AG10803 (cell line): ENCODE results near the gene NMB.

Experiments used
- DNase-seq: peaks from one replicate; pipeline ENCODE4 v3.0.0; 2010; ENCODE audit warnings: low read depth
- H3K4me3 ChIP-seq: 2 replicates; pipeline ENCODE4 v1.5.1; 2011; ENCODE audit warnings: mild to moderate bottlenecking, low read length, control low read depth
- TF ChIP-seq, protein P1 (sequence below): conservative IDR thresholded peaks from 2 replicates; pipeline ENCODE4 v1.5.1; 2011; ENCODE audit warnings: mild to moderate bottlenecking, low read length, control low read depth, inconsistent platforms

NMB gene

DNA sequence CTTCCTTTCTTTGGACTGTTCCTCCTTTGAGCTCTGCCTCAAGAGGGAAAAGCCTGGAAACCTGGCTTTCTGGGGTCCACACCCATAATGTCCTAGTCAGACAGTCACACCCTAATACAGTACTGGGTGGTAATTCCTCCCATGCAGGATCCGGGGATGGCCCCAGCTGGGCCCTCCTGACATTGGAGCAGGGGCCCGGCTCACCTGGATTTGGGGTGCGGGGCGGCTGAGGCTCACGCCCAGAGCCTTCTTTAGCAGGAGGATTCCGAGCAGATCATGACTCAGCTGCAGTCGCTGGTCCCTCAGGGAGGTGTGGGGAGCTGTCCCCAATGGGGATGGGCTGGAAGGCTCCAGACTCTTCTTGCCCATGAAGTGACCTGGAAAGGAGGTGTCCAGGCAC, 1.0 kb downstream of the NMB start:
- H3K4me3 ChIP-seq: no peak overlapping the region
- TF ChIP-seq, protein P1, sequence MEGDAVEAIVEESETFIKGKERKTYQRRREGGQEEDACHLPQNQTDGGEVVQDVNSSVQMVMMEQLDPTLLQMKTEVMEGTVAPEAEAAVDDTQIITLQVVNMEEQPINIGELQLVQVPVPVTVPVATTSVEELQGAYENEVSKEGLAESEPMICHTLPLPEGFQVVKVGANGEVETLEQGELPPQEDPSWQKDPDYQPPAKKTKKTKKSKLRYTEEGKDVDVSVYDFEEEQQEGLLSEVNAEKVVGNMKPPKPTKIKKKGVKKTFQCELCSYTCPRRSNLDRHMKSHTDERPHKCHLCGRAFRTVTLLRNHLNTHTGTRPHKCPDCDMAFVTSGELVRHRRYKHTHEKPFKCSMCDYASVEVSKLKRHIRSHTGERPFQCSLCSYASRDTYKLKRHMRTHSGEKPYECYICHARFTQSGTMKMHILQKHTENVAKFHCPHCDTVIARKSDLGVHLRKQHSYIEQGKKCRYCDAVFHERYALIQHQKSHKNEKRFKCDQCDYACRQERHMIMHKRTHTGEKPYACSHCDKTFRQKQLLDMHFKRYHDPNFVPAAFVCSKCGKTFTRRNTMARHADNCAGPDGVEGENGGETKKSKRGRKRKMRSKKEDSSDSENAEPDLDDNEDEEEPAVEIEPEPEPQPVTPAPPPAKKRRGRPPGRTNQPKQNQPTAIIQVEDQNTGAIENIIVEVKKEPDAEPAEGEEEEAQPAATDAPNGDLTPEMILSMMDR: no peak
- no peak for DNase-seq

DNA sequence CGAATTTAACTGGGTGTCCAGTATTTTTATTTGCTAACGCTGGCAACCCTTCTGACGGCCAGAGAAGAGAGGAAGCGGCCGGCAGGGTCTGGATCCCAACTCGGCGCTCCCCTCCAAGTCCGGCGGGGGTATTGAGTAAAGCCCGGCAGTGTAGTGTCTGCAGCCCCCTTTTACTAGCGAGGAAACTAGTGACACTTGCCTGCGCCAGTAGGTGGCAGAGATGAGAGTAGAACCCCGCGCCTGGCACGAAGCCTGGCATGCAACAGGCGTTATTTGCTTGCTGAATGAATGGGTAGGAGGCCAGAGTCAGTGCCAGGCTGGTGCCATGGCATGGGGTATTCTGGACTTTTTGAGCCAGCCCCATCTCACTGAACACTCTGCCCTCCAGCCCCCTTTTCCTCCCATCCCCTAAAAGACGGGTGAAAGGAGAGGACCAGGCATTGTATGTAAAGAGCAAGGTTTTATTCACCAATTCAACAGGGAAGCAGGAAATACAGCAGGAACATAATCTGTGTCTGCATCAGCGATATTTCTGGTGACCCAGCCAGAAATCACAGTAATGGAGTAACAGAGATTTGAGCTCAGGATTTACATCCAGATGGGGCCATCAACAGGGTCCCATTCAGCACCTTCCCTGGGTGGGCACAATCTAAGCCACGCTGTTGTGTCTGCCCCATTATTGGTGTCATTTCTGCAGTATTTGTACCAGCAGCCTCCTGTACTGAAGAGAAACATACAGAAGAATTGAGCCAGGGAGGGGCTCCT, 3.1 kb downstream of the NMB start:
- TF ChIP-seq, protein P1: peak; percentile 79
- peak overlapping the region; percentile 99 for H3K4me3 ChIP-seq
- DNase-seq: peak; percentile 84

DNA sequence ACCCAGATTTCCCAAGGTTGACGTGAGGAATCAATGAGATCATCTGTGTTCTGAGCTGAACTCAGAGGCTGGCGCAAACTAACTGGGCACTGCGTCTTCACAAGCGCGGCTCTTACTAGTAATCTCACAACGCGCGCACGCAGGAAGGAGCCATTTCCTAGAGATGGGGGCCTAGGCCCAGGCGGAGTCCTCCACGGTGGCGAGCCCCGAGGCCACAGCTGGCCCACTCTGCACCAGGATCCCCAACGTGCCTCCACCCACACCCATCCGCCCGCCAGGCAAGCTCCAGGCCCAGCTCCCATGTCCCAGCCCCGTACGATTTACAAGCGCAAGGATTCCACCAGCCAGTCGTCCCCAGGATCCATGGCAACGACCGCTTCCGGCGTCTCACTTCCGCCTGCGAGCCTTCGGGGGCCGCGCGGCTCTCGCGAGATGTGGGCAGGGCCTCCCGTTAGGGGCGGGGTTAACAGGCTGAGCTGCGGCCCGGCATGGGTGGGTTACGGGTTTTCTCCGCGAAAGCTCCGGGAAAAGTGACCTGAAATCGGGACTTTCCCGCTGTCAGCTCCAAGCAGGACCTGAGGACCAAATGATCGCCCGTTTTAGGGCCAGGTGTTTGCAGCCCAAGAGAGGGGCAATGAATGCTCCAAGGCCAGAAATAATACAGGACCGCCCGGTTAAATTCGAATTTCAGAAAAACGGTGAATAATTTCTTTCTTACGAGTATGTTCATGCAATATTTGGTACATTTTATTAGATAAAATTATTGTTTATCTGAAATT, 3.9 kb downstream of the NMB start, which contains the start of gene WDR73:
TSS of gene WDR73 (minus strand) at position 374 of the 779 bp plus-strand sequence. CDS start at position 365, 9 bp downstream.
- H3K4me3 ChIP-seq: peak within 1 kb of the TSS; percentile 99
- TF ChIP-seq, protein P1: no peak
- DNase-seq: peak; percentile 91

DNA sequence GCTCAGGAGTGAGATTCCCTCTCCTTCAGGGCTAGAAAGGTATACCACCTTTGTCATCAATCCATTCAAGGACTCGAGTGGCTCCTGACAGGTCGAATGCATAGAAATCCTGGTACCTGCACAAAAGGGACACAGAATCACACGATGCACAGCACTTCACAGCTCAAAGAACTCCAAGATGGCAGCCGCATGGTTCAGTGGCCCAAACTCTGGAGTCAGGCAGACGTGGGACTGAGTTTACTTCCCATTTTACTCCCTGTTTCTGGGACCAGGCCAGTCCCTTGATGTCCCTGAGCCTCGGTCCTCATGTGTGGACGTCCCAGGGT, 4.5 kb downstream of the NMB start:
- DNase-seq: no peak
- TF ChIP-seq, protein P1: no peak
- peak overlapping the region; percentile 99 for H3K4me3 ChIP-seq

DNA sequence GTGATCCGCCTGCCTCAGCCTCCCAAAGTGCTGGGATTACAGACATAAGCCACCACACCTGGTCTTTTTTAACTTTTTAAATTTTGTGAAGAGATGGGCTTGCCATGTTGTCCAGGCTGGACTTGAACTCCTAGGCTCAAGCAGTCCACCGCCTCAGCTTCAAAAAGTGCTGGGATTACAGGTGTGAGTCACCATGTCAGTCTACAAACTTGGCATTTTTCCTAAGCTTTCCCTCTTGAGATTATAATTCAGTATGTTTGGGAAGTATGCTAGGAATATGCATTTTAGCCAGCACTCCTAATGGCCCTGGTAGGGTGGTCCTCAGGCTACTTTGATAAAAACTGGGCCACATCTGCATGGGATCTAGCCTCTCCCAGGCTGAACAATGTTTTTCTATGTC, 8.3 kb downstream of the NMB start:
- no peak overlapping the region for H3K4me3 ChIP-seq
- no peak for DNase-seq
- TF ChIP-seq, protein P1: no peak

DNA sequence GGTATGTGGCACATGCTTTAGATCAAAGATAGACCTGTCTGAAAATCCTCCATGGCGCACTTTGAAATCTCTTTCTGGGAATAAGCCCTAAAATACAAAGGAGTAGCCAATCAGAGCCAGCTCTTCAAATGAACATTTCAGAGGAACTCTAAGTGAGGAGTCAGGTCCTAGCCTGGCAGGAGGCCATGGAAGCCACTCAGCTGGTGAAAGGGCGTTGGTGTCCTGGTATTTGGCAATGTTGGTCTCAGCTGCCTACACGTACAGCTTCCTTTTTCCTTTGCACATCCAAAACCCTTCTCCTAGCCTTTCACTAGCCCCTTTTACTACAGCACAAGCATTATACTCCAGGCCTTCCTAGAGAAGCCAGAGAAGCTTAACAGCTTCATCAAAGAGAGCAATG, 9.5 kb downstream of the NMB start:
- peak; percentile 47 for DNase-seq
- H3K4me3 ChIP-seq: no peak overlapping the region
- TF ChIP-seq, protein P1: no peak

DNA sequence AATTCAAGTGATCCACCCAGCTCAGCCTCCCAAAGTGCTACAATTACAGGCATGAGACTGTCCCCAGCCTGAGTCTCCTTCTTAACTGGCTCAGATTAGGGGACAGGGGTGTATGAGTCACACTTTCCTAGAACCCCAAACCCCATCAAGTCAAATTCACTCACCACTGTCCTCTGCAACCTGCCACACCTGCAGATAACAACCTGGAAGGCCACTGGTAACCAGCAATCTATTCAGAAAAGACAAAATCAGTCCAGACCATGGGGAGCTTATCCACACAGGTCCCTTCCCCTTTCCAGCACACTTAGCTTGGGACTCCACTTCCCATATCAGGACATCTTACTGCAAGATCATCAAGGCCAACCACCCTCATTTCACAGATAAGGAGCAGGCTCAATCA, 10.3 kb downstream of the NMB start:
- TF ChIP-seq, protein P1: no peak
- H3K4me3 ChIP-seq: no peak overlapping the region
- no peak for DNase-seq
